Nephron (organoid): ENCODE data around the gene MFN2.
"Not testable (repeated sequence)": the region's sequence is repeated elsewhere in the genome, so short reads cannot be mapped to it uniquely, and the experiment has no call there.

Experiments used
- H3K27ac Mint-ChIP-seq, 3 experiments: 2 replicates each; pipeline ENCODE4 v1.8.0; 2020; ENCODE audit warnings: mixed read lengths in 3 of 3, mild to moderate bottlenecking in 2 of 3, moderate library complexity in 1 of 3
- H3K27me3 Mint-ChIP-seq: 2 replicates; pipeline ENCODE4 v1.8.0; 2021; ENCODE audit warnings: low read depth, mild to moderate bottlenecking, moderate library complexity, mixed read lengths
- H3K36me3 Mint-ChIP-seq: 2 replicates; pipeline ENCODE4 v1.8.0; 2020; ENCODE audit warnings: low read depth, mixed read lengths
- H3K4me1 Mint-ChIP-seq: 2 replicates; pipeline ENCODE4 v1.8.0; 2020; ENCODE audit warnings: mixed read lengths
- H3K4me3 Mint-ChIP-seq, 3 experiments: 2 replicates each; pipeline ENCODE4 v1.8.0; 2020; ENCODE audit warnings: mild to moderate bottlenecking in 3 of 3, mixed read lengths in 3 of 3, moderate library complexity in 2 of 3
- H3K9me3 Mint-ChIP-seq: 2 replicates; pipeline ENCODE4 v1.8.0; 2020; ENCODE audit warnings: mixed read lengths
- CTCF ChIP-seq, 3 experiments: fragments of 200-600 bp; sonication (generic); IDR thresholded peaks; one replicate each; pipeline ENCODE4 v1.5.0; 2021; ENCODE audit warnings: antibody characterized with exemption in 3 of 3; ENCODE audit not compliant: unreplicated experiment in 3 of 3

Gene MFN2

GRCh38 chr1:12028248-12028647 is 48.0 kb downstream of the MFN2 start:
- Mint-ChIP-seq H3K27me3 (peaks cover 4% of the 10 kb centered on the region), H3K27ac (no peak overlapping the region), H3K9me3 (no peaks in the 10 kb centered on the region), H3K36me3 (peaks cover 37% of the 10 kb centered on the region), H3K4me1 (no peaks in the 10 kb centered on the region), H3K4me3 (no peak overlapping the region)
- TF ChIP-seq CTCF (IDR thresholded peaks at IDR 0.05; ENCODE audit: unreplicated experiment in 3 of 3), result no peak

- TF ChIP-seq CTCF (IDR thresholded peaks at IDR 0.05; ENCODE audit: unreplicated experiment in 3 of 3), result no peak
- peaks cover 4% of the 10 kb centered on the region for H3K27me3 Mint-ChIP-seq
Observed at GRCh38 chr1:12028957-12029511, 48.8 kb downstream of the MFN2 start.

GRCh38 chr1:12029720-12030339 is 49.6 kb downstream of the MFN2 start:
- H3K36me3 Mint-ChIP-seq, result peaks cover 28% of the 10 kb centered on the region
- peaks cover 4% of the 10 kb centered on the region for H3K27me3 Mint-ChIP-seq
- H3K4me1 Mint-ChIP-seq, result peaks cover 4% of the 10 kb centered on the region
- H3K27ac Mint-ChIP-seq, result no peak overlapping the region
- H3K4me3 Mint-ChIP-seq, result no peak overlapping the region
- H3K9me3 Mint-ChIP-seq, result no peaks in the 10 kb centered on the region
- TF ChIP-seq CTCF (IDR thresholded peaks at IDR 0.05; ENCODE audit: unreplicated experiment in 3 of 3), result no peak

More at GRCh38 chr1:12028957-12029511, 48.8 kb downstream of the MFN2 start:
- no peaks in the 10 kb centered on the region for H3K9me3 Mint-ChIP-seq
- no peak overlapping the region for H3K4me3 Mint-ChIP-seq
- H3K36me3 Mint-ChIP-seq, result peaks cover 34% of the 10 kb centered on the region
- H3K27ac Mint-ChIP-seq, result no peak overlapping the region
- H3K4me1 Mint-ChIP-seq, result no peaks in the 10 kb centered on the region

GRCh38 chr1:12031039-12031980 is 51.1 kb downstream of the MFN2 start:
- no peak overlapping the region for H3K4me3 Mint-ChIP-seq
- peaks cover 11% of the 10 kb centered on the region for H3K4me1 Mint-ChIP-seq
- peaks cover 19% of the 10 kb centered on the region for H3K36me3 Mint-ChIP-seq
- H3K9me3 Mint-ChIP-seq, result no peaks in the 10 kb centered on the region
- peak in 2 of 3 experiments; percentile 21 to 36 for TF ChIP-seq CTCF (IDR thresholded peaks at IDR 0.05; ENCODE audit: unreplicated experiment in 3 of 3)
- H3K27ac Mint-ChIP-seq, result no peak overlapping the region
- H3K27me3 Mint-ChIP-seq, result peaks cover 3% of the 10 kb centered on the region

GRCh38 chr1:12032161-12032621 is 51.9 kb downstream of the MFN2 start:
- TF ChIP-seq CTCF (IDR thresholded peaks at IDR 0.05; ENCODE audit: unreplicated experiment in 3 of 3), result no peak
- H3K27ac Mint-ChIP-seq, result no peak overlapping the region
- no peak overlapping the region for H3K4me3 Mint-ChIP-seq
- peaks cover 10% of the 10 kb centered on the region for H3K36me3 Mint-ChIP-seq
- peaks cover 11% of the 10 kb centered on the region for H3K4me1 Mint-ChIP-seq
- H3K27me3 Mint-ChIP-seq, result no peaks in the 10 kb centered on the region
- H3K9me3 Mint-ChIP-seq, result no peaks in the 10 kb centered on the region

- H3K36me3 Mint-ChIP-seq, H3K4me3 Mint-ChIP-seq, H3K9me3 Mint-ChIP-seq, H3K27me3 Mint-ChIP-seq, H3K27ac Mint-ChIP-seq: not testable (repeated sequence)
- peaks cover 18% of the 10 kb centered on the region for H3K4me1 Mint-ChIP-seq
Observed at GRCh38 chr1:12033441-12033840, 53.2 kb downstream of the MFN2 start.
